Measurements from ENCODE around the gene TMEM95. TPM values are rescaled to one million over a fixed set of nuclear protein-coding genes. Genes with fewer than 3 reads are reported as not detected.

The TMEM95 gene
- total and polyA plus RNA-seq, 2 donors from 2014 or later = not detected

DNA sequence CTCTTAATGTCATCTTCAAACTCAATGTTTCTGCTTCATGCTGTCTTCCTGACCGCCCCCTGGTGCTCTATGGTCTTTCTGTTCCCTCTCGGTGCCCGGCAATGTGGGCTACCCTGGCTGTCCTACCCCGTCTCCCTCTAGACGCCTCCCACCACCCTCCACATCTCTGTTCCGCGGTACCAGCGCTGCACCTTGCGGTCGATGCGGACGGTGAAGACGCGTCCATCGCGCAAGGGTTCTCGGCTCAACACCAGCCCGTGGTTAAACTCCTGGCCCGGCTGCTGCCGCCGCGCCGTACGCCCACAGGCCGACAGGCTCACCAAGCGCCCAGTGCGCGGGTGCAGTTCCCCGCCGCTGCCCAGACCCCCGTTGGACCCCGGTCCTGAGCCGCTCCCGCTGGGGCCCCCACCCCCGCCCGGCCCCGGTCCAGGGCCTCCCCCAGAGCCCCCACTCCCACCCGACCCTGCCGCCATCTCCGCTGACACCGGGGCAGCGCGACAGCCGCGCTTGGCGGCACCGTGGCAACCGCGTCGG lies 26.0 kb upstream of the TMEM95 start, which contains the start of gene NEURL4:
NEURL4 (minus strand) TSS at position 496 of the 534 bp plus-strand sequence; CDS start at position 473, 23 bp downstream.
- intact Hi-C loops (cut with DNase I) = no loop called here
- TF ChIP-seq, protein P1, sequence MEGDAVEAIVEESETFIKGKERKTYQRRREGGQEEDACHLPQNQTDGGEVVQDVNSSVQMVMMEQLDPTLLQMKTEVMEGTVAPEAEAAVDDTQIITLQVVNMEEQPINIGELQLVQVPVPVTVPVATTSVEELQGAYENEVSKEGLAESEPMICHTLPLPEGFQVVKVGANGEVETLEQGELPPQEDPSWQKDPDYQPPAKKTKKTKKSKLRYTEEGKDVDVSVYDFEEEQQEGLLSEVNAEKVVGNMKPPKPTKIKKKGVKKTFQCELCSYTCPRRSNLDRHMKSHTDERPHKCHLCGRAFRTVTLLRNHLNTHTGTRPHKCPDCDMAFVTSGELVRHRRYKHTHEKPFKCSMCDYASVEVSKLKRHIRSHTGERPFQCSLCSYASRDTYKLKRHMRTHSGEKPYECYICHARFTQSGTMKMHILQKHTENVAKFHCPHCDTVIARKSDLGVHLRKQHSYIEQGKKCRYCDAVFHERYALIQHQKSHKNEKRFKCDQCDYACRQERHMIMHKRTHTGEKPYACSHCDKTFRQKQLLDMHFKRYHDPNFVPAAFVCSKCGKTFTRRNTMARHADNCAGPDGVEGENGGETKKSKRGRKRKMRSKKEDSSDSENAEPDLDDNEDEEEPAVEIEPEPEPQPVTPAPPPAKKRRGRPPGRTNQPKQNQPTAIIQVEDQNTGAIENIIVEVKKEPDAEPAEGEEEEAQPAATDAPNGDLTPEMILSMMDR (IDR thresholded peaks at IDR 0.05; ENCODE audit: borderline replicate concordance, extremely low read depth, insufficient read depth) = no peak
- Histone ChIP-seq H3K27ac (ENCODE audit: low read depth in 2 of 2, low read length in 2 of 2) (peak within 1 kb of the TSS; percentile 92 to 94), H3K9me3 (ENCODE audit: control insufficient read depth in 2 of 3, insufficient read depth in 1 of 3, low read length in 3 of 3) (no peaks in the 10 kb centered on the region), H3K27me3 (ENCODE audit: control insufficient read depth, insufficient read depth, low read length) (no peaks in the 10 kb centered on the region), H3K9ac (ENCODE audit: low read length in 3 of 3) (peak within 1 kb of the TSS; percentile 85 to 95 (median 93)), H3K36me3 (ENCODE audit: control insufficient read depth in 2 of 3, insufficient read depth in 3 of 3, low read length in 3 of 3) (peaks cover 2 to 7% (median 7%) of the 10 kb centered on the region in 3 donors), H3K4me1 (ENCODE audit: control insufficient read depth in 2 of 3, insufficient read depth in 2 of 3, low read depth in 1 of 3, low read length in 3 of 3) (peaks cover 0 to 17% (median 7%) of the 10 kb centered on the region in 3 donors), H3K4me3 (ENCODE audit: low read length in 3 of 3) (peak within 1 kb of the TSS; percentile 98 to 99 (median 99))
- no peak for FAIRE-seq
- peak in 1 of 5 donors; percentile 46 for DNase-seq

GRCh38 chr17:7329374-7329996 lies 25.5 kb upstream of the TMEM95 start:
- H3K9ac ChIP-seq (ENCODE audit: low read length in 3 of 3) = peak overlapping the region; percentile 79 to 95 (median 85)
- peak overlapping the region; percentile 92 to 94 for H3K27ac ChIP-seq (ENCODE audit: low read depth in 2 of 2, low read length in 2 of 2)
- intact Hi-C loops (cut with DNase I) = no loop called here
- H3K27me3 ChIP-seq (ENCODE audit: control insufficient read depth, insufficient read depth, low read length) = no peaks in the 10 kb centered on the region
- FAIRE-seq (peak; percentile 32), DNase-seq (peak; percentile 99 to 100 (median 100))
- H3K36me3 ChIP-seq (ENCODE audit: control insufficient read depth in 2 of 3, insufficient read depth in 3 of 3, low read length in 3 of 3) = peaks cover 2 to 7% (median 7%) of the 10 kb centered on the region in 3 donors
- H3K4me3 ChIP-seq (ENCODE audit: low read length in 3 of 3) = peak overlapping the region; percentile 98 to 99 (median 99)
- no peaks in the 10 kb centered on the region for H3K9me3 ChIP-seq (ENCODE audit: control insufficient read depth in 2 of 3, insufficient read depth in 1 of 3, low read length in 3 of 3)
- TF ChIP-seq, protein P1 (IDR thresholded peaks at IDR 0.05; ENCODE audit: borderline replicate concordance, extremely low read depth, insufficient read depth) = no peak
- peaks cover 0 to 17% (median 7%) of the 10 kb centered on the region in 3 donors for H3K4me1 ChIP-seq (ENCODE audit: control insufficient read depth in 2 of 3, insufficient read depth in 2 of 3, low read depth in 1 of 3, low read length in 3 of 3)

DNA sequence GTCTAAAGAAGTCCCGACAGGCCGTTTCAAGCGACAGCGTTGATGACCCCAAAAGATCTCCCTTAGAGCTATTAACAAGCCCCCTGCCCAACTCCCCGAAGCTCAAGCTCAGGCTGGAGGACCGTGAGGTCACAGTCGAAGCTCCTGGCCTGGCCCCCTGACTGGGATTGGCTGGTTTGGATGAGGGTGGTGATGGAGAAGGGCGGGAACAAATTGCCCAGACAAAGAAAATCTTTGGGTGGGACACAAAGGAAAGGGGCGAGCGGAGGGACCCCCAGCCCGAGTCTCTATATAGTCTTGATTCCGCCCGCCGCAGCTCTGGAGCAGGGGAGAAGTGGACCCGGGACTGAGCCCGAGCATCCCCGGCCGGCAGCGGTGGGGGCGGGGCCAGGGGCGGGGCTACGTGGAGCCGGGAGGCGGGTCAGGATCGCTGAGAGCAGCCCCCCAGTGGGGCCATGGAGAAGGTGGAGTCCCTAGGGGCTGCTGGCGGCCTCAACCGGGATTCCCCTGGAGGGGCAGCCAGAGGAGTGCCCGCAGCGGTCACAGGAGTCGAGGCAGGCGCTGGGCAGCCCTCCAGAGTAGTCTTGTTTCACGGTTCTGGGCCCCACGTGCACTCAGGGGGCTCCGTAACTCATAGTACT lies 24.8 kb upstream of the TMEM95 start:
- peak; percentile 90 to 95 (median 92) for DNase-seq

More for the DNA sequence above, 24.8 kb upstream of the TMEM95 start:
- FAIRE-seq = no peak
- Histone ChIP-seq H3K9me3 (ENCODE audit: control insufficient read depth in 2 of 3, insufficient read depth in 1 of 3, low read length in 3 of 3) (no peaks in the 10 kb centered on the region), H3K27me3 (ENCODE audit: control insufficient read depth, insufficient read depth, low read length) (no peaks in the 10 kb centered on the region), H3K36me3 (ENCODE audit: control insufficient read depth in 2 of 3, insufficient read depth in 3 of 3, low read length in 3 of 3) (peaks cover 2 to 7% (median 5%) of the 10 kb centered on the region in 3 donors), H3K4me1 (ENCODE audit: control insufficient read depth in 2 of 3, insufficient read depth in 2 of 3, low read depth in 1 of 3, low read length in 3 of 3) (peaks cover 0 to 17% (median 7%) of the 10 kb centered on the region in 3 donors), H3K9ac (ENCODE audit: low read length in 3 of 3) (peak overlapping the region; percentile 79 to 95 (median 85)), H3K4me3 (ENCODE audit: low read length in 3 of 3) (peak overlapping the region; percentile 98 to 99 (median 99)), H3K27ac (ENCODE audit: low read depth in 2 of 2, low read length in 2 of 2) (peak overlapping the region; percentile 92 to 94)
- intact Hi-C loops (cut with DNase I) = no loop called here
- TF ChIP-seq, protein P1 (IDR thresholded peaks at IDR 0.05; ENCODE audit: borderline replicate concordance, extremely low read depth, insufficient read depth) = no peak

All from kidney (tissue), 14 donors.